DMS 273 (cell line): Measurements from ENCODE around the gene MINAR1.
"Not testable (repeated sequence)": the region's sequence is repeated elsewhere in the genome, so short reads cannot be mapped to it uniquely, and the experiment has no call there.

Experiments
- DNase-seq: peaks from one replicate; lab custom pipeline; 2025; ENCODE audit not compliant: unreplicated experiment; lab: John Stamatoyannopoulos, UW

Gene MINAR1, protein sequence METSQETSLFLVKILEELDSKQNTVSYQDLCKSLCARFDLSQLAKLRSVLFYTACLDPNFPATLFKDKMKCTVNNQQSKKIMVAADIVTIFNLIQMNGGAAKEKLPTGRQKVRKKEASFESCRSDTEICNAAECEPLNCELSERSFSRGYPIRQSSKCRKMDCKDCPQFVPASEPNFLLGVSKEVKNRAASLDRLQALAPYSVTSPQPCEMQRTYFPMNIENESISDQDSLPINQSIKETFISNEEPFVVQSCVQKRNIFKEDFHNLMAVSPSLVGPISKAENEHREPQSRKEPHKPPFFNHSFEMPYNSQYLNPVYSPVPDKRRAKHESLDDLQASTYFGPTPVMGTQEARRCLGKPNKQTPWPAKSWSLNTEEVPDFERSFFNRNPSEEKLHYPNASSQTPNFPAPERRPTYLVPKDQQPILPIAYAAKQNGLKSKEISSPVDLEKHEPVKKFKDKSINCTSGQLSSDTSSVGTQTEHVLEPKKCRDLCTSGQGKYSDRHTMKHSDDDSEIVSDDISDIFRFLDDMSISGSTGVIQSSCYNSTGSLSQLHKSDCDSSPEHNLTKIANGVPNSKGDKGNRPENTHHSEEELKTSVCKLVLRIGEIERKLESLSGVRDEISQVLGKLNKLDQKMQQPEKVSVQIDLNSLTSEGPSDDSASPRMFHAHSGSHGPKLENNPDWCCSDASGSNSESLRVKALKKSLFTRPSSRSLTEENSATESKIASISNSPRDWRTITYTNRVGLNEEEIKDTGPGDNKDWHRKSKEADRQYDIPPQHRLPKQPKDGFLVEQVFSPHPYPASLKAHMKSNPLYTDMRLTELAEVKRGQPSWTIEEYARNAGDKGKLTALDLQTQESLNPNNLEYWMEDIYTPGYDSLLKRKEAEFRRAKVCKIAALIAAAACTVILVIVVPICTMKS

DNA sequence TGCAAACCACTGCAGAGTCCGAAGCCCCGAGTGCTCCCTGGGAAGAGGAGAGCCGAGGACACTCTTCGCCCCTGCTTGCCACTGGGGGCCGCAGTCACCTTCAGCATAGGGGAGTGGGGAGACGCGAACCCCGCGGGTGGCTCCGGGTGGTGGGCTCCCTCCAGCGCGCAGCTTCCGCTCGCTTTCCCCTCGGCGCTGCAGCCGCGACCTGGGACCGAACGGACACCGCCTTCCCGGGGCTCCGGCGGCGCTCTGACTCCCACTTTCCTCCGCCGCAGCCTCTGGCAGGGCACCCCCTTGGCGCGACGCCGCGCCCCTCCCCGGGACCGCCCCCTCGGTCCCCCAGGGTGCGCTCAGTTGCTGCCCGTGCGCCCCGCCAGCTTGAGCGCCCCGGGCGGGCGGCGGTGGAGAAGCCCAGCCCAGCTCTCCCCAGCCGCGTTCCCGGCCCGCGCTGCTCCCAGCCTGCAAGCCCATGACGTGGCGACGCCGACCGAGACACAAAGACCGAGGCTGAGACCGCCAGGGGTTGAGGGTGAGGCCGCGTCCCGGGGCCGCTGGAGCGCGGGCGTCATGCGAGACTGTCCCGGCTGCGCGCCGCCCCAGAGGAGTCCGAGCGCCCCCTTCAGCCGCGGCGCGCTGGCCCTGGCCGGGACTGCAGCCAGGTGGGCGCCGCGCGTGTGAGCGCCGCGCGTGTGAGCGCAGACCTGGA is at the start of gene MINAR1:
TSS of gene MINAR1 (plus strand) at position 701 of the 709 bp plus-strand sequence. CDS start 23,812 bp downstream, outside the sequence.
- peak; percentile 58 for DNase-seq

DNA sequence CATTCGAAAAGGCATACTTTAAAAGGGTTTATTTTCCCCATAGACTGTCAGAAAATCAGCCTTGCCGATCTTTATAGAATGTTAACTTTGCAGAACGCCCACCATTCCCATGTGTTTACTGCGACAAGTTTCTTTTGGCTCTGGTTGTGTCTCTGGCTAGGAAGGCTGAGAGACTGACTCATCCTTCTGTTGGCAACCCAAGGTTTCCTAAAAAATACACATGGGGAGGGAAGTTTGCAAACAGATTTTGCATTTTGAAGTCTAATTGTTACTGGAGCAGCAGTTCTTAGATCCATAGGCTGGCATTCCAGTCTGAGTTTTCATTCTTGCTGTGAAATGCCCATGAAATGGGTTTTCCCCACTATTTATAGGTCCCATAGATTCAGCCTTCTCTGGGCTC is 37.9 kb upstream of the MINAR1 start:
- DNase-seq = no peak

DNA sequence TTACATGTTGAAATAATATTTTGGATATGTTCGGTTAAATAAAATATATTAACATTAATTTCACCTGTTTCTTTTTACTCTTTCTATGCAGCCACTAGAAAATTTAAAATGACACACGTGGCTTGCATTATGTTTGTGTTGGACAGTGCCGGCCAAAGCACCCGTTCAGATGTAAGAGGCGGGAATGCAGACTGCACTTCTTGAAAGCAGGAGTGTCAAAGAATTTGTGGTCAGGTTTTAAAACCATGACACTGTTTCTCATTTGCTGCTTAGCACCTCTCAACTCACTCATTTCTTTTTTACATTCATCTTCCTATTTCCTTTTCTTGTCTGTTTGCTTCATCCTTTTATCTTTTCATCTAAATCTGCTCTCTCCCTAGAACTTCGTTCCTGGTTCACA is 35.3 kb upstream of the MINAR1 start:
- DNase-seq = no peak

DNA sequence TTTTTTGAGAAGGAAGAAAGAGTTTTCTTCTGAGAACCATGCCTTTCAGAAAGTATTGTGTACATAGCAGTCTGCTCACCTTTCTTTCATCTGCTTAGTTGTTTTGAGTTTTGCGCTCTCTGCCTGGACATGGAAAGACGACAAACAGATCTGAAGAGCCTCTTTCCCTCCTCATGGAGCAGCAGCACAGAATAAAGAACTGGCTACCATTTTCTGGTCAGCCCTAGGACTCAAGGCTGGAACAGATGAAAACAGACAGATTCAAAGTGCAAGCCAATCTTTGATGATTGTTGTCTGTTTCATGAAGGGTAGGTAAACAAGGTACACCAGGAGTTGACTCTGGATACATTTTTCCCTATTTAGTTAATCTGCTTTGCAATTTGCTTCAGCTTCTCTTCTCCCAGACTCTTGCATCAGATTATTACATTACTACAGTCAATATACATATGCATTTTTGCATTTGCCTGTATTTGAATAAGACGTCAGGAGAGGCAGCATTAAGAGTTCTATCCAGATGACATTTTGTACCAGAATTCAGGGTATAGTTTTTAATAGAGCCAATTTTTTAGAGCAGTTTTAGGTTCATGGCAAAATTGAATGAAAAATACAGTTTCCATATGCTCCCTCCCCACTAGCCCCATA is 34.7 kb upstream of the MINAR1 start:
- no peak for DNase-seq

DNA sequence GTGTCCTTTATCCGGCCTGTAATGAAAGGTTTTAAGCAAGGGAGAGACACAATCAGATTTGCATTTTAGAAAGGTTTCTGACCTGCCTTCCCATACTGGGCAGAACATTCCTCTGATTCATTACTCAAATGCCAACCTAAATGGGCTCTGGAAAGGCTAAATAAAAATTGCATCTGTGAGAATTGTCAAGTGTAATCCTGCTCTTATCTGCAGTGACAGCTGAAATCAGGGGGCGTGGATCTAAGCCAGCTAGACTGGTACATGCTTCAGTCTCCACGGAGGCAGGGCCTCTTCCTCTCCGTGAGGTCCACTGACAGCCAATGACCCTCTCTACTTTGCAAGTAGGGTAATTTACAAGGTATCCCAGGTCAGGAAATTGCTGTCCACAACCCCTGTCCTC is 32.5 kb upstream of the MINAR1 start:
- DNase-seq = no peak

DNA sequence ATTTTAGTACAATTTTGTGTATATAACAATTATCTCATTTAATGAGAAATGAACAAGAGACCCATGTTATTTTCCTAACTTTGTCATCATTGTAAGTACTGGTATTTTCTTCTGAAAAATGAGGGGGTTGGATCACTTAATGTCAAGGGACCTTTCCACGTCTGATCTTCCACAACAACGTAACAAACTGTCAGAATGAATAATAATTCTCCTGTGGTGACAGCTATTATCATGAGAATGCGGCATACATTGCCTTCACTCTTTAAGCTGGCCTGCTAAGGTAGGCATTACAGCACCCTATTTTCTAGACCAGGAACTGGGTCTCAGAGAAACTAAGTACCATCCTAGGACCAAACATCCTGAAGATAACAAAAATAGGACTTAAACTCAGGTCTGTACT is 31.5 kb upstream of the MINAR1 start:
- no peak for DNase-seq

DNA sequence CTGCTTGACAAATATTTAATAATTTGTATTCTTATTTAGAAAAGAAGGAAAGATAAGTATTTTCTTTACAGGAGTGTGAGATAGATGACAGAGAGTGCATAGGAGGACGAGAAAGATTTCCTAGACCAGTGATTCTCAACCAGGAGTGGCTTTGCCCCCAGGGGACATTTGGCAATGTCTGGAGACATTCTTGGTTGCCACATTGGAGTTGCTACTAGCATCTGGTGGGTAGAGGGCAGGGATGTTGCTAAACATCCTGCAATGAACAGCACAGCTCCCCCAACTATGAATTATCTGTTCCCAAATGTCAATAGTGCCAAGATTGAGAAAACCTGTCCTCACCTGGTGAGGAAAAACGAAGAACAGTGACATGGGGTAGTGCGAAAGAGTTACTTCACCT is 30.8 kb upstream of the MINAR1 start:
- no peak for DNase-seq

DNA sequence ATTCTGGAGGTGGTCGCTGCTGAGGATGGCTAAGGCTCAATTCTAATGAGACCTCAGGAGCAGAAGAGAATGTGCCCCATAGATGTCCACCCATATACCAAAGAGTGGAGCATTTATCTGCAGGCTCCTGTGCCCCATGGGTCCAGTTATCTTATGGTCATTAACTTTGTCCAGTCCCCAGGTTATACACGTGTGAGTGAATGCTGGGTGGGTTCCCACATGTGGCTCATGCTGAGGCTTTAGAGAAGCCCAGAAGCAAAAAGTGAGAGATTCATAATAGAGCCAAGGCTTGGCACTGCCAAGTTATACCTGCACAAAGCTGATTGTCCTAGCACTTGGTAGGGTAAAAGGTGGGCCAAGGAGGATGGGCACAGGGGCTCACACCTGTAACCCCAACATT is 30.0 kb upstream of the MINAR1 start:
- no peak for DNase-seq

DNA sequence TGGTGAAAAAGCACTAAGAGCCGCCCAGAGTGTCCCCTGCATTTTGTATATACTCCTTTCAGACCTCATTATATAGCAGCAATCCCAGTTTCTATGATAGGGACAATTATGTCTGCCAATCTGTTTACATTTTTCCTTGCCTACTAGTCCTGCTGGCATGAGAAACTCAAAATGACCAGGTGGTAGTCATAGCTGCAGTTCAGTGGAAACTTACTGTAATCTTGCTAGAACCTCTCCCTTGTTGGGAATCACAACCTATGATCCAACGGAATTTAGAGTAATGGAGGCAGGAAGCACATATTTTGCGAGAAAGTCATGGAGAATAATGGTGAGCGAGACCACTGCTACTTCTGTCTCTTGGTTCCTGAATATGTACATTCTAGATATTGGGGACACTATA is 28.6 kb upstream of the MINAR1 start:
- no peak for DNase-seq

DNA sequence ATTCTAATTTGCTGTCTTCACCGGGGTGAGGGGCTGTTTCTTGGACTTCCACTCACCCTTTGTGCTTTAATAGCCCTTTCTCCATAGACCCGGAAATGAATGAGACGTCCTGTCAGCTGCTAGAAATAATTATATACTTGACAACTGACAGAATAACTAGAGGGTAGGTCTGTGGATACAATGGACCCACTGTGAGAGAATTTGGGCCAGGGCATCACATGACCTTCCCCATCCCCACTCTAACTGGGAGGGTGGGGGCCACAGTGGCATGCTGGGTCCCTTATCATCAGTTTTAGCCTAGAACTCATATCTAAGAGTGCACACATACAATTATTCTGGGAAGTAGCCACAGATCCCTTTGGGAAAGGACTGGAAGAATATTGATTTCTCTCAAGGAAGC is 25.9 kb upstream of the MINAR1 start:
- DNase-seq = no peak

DNA sequence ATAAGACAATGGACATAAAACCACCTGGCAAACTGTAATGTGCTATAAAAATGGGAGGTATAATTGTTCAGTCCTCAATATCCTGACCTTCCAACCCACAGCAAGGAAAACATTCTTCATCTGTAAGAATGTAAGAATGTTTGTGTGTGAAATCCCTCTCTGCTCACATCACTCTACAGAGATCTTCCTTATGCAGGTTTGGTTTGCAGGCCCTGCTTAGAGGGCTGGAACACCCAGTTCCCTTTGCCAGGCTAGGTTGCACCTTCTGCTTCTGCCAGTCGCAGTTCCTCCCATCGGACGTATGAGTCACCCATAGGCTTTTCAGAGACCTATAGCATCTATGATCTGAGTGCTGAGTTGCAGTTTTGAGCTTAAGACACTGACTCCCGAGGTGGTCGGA is 24.1 kb upstream of the MINAR1 start:
- DNase-seq = no peak

DNA sequence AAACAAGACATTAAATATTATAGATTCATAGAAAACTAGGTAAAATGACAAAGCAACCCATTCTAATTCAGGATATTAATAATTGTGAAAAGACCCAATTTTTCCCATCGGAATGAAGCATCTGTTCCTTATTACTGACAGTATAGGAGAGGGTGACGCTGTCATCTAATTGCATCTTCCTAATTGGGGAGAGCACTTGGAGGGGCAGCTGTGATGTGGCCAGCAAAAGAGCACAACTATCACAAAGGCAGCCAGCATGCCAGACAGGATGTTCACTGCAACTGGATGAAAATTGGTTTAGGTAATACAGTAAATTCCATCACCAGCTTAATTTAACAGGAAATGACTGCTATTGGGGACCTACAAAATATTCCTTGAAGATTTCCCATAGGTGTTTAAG is 21.9 kb upstream of the MINAR1 start:
- DNase-seq = no peak

DNA sequence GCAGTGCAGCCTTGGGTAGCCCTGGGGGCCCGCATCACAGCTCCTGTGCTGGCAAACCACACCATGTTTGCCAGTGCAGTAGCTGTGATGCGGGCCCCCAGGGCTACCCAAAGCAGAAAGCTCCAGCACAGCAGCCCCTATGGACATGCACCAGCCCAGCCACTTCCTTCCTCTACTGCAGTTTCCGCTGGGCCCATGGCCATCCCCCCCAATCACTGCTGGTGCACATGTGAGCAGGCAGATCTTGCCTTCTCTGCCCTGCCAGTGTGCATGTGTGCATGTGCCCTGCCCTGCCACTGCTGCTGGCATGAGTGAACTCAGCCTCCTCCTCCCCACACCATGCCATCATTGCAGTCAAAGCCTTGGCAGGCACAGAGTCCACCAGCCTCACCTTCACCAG is 20.1 kb upstream of the MINAR1 start:
- DNase-seq = no peak

DNA sequence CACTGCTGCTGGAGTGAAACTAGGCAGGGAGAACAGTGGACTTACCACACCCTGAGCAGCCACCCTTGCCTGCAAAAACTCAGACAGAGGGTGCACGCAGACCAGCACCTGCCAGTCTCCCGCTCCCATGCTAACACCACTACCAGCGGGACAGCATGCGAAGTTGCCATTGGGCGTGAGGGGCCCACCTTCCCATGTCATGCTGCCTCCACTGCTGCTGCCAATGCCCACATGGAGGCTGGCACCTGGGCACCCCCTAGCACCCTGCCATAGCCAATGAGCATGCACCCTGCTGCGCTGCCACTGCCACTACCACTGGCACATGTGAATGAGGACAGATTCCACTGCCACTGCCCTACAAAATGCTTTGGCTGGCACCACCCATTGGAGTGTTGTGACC is 19.7 kb upstream of the MINAR1 start:
- no peak for DNase-seq

DNA sequence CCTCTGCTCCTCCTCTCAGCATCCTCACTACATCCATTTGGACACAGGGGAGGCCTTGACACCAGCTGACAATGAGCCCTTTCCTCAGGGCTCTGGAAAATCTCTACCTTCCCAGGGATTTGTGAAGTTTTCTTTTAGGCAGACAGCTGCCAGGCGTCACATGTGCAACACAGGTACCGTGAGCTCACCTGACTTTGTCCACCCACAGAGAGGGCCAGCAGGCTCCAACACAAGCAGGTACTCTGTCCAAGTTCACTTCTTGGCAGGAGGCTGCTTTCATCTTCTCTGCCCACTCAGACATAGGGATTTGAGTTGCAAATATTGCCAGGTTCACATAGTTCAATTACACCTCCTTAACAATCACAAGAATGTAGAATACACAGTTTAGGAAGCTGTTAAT is 15.3 kb upstream of the MINAR1 start:
- DNase-seq = no peak

DNA sequence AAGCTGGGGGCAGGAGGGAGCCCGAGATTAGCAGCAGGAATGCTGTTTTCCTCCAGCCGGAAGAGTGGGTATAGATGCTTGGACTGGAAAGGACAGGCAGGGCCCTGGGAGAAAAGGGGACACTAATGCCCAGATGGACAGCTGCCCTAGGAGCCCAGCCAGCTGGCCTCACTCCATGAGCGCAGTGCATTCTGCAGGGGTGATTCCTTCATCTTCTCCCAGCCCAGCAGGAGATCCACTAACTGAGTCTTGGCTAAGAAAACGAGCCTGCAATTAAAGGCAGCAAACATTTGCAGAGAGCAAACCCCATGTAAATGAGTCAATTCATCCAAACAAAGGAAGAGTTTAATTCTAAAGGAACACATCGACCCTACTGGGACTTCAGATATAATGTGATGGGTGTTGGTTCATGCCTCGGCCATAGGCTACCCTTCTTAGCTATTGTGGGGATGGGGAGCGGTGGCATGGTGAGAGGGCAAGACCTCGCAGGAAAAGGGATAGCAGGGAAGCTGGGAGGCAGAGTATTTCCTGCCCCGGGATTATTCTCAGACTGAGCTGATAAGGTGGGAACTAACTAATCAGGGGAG is 13.3 kb upstream of the MINAR1 start:
- no peak for DNase-seq

DNA sequence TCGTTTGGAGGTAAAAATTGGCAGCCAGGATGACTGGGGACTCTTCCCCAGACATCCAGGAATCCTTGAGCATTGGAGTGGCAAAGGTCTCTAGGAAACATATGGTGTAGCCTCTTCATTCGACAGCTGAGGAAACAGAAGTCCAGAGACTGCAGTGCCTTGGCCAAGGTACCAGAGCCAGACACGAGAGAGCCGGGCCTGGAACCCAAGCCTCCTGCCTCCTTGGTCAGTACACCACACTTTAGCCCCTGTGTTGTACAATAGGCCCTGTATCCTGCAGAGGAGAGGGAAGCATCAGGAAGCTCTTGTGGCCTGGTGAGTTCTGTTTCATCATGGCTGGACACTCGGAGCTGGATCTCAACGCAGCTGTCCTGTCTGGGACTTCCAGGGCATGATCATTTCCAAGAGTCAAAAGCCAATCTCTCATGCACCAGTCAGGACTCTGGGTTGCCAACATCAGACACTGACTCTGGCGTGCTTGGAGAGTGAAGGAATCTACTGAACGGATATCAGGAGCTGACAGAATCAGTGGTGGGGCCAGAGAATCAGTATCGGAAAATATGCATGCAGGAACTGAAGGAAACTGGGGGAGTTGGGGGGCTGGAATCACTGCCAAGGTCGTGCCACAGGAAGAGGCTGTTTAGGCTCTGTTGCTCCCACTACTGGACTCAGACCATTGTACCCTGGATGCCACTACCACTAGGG is 6.4 kb upstream of the MINAR1 start:
- no peak for DNase-seq

DNA sequence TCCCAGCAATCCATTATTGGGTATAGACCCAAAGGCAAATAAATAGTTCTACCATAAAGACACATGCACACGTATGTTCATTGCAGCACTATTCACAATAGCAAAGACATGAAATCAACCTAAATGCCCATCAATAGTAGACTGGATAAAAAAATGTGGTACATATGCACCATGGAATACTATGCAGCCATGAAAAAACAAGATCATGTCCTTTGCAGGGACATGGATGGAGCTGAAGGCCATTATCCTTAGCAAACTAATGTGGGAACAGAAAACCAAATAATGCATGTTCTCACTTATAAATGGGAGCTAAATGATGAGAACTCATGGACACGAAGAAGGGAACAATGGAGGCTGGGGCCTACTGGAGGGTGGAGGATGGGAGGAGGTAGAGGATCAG is 5.2 kb upstream of the MINAR1 start:
- DNase-seq = not testable (repeated sequence)

DNA sequence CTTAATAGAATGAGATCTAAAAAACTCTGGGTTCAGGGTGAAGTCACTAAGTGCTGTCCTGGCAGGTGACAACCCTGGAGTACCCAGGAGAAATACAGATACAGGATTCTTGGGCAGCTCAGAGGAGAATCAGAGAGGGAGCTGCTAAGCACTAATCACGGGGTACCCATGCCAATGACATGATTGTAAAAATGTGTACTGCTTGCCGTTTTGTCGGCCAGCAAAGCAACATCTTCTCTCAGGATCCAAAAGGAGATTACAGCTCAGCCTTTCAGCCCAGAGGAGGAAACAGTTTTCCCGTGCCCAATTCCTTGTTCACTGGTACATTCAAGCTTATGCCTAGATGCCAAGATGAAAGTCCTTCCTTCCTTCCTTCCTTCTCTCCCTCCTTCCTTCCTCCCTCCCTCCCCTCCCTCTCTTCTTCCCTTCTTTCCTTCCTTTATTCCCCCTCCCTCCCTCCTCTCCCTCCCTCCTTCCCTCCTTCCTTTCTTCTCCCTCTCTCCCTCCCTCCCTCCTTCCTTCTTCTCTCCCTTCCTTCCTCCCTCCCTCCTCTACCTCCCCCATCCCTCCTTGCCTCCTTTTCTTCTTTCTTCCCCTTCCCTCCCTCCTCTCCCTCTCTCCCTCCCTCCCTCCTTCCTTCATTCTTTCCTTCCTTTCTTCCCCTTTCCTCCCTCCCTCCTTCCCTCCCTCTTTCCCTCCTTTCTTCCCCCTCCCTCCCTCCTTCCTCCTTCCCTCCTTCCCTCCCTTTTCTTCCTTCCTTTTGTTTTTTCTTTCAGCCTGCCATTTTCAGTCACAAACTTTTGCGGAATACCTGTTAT is 4.1 kb upstream of the MINAR1 start:
- no peak for DNase-seq
